HepG2 (cell line): Measurements from ENCODE around the gene CNNM3.

Experiments
- EZH2 ChIP-seq: conservative IDR thresholded peaks from 2 replicates; pipeline ENCODE4 v1.6.1; 2012; ENCODE audit warnings: mild to moderate bottlenecking, low read depth, low read length, moderate library complexity
- GTF3A ChIP-seq: sonication (generic); formaldehyde crosslinking; conservative IDR thresholded peaks from 2 replicates; pipeline ENCODE4 v1.4.0; 2020; ENCODE audit warnings: mild to moderate bottlenecking, missing genetic modification reagents
- MAX ChIP-seq: IDR thresholded peaks from 2 replicates; pipeline ENCODE4 v1.6.1; 2012; ENCODE audit warnings: inconsistent platforms
- MXI1 ChIP-seq: IDR thresholded peaks from 3 replicates; pipeline ENCODE4 v1.6.1; 2012; ENCODE audit warnings: low read depth, low read length, inconsistent platforms, borderline replicate concordance
- NFATC3 ChIP-seq: sonication (generic); formaldehyde crosslinking; IDR thresholded peaks from 2 replicates; pipeline ENCODE4 v1.5.1; 2020; ENCODE audit warnings: mild to moderate bottlenecking, missing genetic modification reagents
- PBX2 ChIP-seq: IDR thresholded peaks from 2 replicates; pipeline ENCODE4 v1.6.1; 2016; ENCODE audit warnings: control low read depth
- PHF8 ChIP-seq: sonication (generic); formaldehyde crosslinking; IDR thresholded peaks from 2 replicates; pipeline ENCODE4 v1.5.0; 2020; ENCODE audit warnings: missing genetic modification reagents
- SALL1 ChIP-seq: sonication (generic); formaldehyde crosslinking; IDR thresholded peaks from 2 replicates; pipeline ENCODE4 v1.8.0; 2022; ENCODE audit warnings: mild to moderate bottlenecking, missing genetic modification reagents
- ZBTB21 ChIP-seq: sonication (generic); formaldehyde crosslinking; IDR thresholded peaks from 2 replicates; pipeline ENCODE4 v1.4.0; 2020; ENCODE audit warnings: missing genetic modification reagents

DNA sequence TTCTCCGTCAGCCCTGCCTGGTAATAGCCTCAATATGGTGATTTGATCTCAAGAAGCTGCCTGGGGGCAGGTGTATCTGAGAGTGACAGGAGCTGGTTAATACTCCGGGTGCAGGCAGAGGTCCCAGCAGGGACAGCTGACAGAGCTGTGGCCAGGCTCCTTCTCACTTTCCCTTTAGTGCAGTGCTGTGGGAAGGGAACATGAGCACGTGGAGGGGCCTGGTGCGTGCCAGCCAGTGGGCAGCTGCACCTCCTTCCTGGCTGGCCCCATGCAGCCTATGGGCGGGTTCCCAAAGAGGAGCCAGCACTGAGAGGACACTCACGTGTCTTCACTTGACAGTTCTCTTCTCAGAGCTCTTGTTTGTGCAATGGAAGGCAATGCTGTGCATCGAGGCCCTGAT, 46.3 kb upstream of the CNNM3 start:
- TF ChIP-seq PBX2 (CRISPR knock-in tag): no peak
- no peak for TF ChIP-seq PHF8
- peak; percentile 35; the same call in 1 of the 3 replicates for TF ChIP-seq MXI1
- TF ChIP-seq SALL1 (CRISPR knock-in tag): no peak
- TF ChIP-seq EZH2: no peak
- no peak for TF ChIP-seq NFATC3 (CRISPR knock-in tag)
- TF ChIP-seq ZBTB21: no peak
- TF ChIP-seq GTF3A (CRISPR knock-in tag): no peak
- TF ChIP-seq MAX: peak; percentile 61
